GM18505 (cell line): Measurements from ENCODE around the gene PCED1A.

Experiments
- ATAC-seq: cut with Tn5 transposase; IDR thresholded peaks from one replicate; pipeline ENCODE4 v1.9.1; 2021; ENCODE audit not compliant: unreplicated experiment
- POLR2A ChIP-seq: IDR thresholded peaks from 4 replicates; pipeline ENCODE4 v1.6.1; 2011; ENCODE audit warnings: borderline replicate concordance; ENCODE audit not compliant: insufficient read depth, insufficient read length; ENCODE audit errors: extremely low read depth

PCED1A gene

GRCh38 chr20:2799688-2800520, 40.6 kb downstream of the PCED1A start:
- ATAC-seq: no peak
- no peak for TF ChIP-seq POLR2A

- no peak for TF ChIP-seq POLR2A
- ATAC-seq: no peak
Observed at GRCh38 chr20:2799271-2799670, 41.2 kb downstream of the PCED1A start.

GRCh38 chr20:2798814-2799213, 41.6 kb downstream of the PCED1A start:
- no peak for ATAC-seq
- TF ChIP-seq POLR2A: no peak

GRCh38 chr20:2798095-2798805, 42.2 kb downstream of the PCED1A start:
- ATAC-seq: no peak
- no peak for TF ChIP-seq POLR2A

- TF ChIP-seq POLR2A: no peak
- no peak for ATAC-seq
Observed at GRCh38 chr20:2797136-2797983, 43.1 kb downstream of the PCED1A start.

- no peak for ATAC-seq
Observed at GRCh38 chr20:2796011-2796660, 44.3 kb downstream of the PCED1A start.

GRCh38 chr20:2795451-2795850, 45.0 kb downstream of the PCED1A start:
- no peak for ATAC-seq
- TF ChIP-seq POLR2A: no peak

More at GRCh38 chr20:2796011-2796660, 44.3 kb downstream of the PCED1A start:
- no peak for TF ChIP-seq POLR2A

GRCh38 chr20:2794866-2795447, 45.5 kb downstream of the PCED1A start:
- no peak for TF ChIP-seq POLR2A
- no peak for ATAC-seq

GRCh38 chr20:2794202-2794748, 46.2 kb downstream of the PCED1A start:
- TF ChIP-seq POLR2A: no peak
- no peak for ATAC-seq

GRCh38 chr20:2793471-2793870, 47.0 kb downstream of the PCED1A start:
- no peak for ATAC-seq
- TF ChIP-seq POLR2A: no peak
